Measurements from ENCODE around the gene ZIC4.

ZIC4 gene

DNA sequence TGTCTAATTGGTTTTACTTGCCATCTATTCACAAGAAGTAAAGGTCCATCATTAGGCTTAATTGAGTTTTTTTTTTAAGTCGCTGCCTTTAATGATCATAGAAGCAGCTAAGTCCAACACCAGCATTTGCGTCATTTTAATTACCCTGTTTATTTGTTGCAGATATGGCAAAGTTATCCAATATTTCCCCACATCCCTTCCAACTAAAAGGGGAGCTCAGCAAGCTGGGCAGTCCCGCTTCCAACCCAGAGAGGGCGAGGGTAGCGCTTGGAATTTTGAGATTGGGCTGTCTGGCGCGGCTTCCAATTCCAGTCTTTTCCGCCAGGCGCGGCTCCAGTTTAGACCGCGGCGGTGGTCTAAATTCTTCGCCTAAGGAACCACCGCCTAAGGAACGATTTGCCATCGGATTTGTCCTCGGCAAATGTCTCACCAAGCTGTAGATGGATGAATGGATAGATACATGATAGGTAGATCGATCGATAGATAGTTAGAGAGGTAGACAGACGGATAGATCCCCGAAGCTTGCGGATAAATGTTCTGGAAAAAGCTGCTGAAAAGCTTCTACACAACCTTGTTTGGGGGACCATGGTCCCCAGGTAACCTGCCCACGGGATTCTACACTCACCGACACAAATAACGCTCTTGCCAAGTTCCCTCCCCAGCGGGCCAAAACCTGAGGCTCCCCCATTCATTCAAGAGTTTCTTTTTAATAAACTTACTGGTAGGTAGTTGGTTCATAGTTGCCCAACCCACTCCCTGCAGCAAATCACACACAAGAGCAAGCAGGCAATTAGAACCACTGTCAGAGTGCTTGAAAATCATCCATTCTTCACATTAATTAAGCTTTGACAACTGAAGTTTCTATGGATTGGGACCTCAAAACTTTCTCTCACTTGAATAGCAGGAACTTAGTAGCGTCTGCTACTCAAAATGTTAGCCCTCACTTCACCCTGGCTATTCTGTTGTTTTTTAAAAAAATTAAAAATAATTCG, 49.1 kb downstream of the ZIC4 start:
- Histone ChIP-seq H3K4me1 (ENCODE audit: control insufficient read depth, insufficient read depth, low read length) (peaks cover 5% of the 10 kb centered on the region), H3K9me3 (ENCODE audit: control insufficient read depth in 2 of 2, low read length in 2 of 2) (peaks cover 0 to 5% of the 10 kb centered on the region in 2 donors), H3K36me3 (ENCODE audit: control insufficient read depth in 2 of 2, insufficient read depth in 2 of 2, low read length in 2 of 2) (no peaks in the 10 kb centered on the region), H3K9ac (ENCODE audit: low read length in 2 of 2) (no peak overlapping the region), H3K27ac (ENCODE audit: low read length) (no peak overlapping the region), H3K4me3 (ENCODE audit: low read length in 2 of 2) (no peak overlapping the region), H3K27me3 (ENCODE audit: control insufficient read depth in 1 of 2, insufficient read depth in 2 of 2, low read length in 2 of 2) (peaks cover 76 to 85% of the 10 kb centered on the region in 2 donors)

DNA sequence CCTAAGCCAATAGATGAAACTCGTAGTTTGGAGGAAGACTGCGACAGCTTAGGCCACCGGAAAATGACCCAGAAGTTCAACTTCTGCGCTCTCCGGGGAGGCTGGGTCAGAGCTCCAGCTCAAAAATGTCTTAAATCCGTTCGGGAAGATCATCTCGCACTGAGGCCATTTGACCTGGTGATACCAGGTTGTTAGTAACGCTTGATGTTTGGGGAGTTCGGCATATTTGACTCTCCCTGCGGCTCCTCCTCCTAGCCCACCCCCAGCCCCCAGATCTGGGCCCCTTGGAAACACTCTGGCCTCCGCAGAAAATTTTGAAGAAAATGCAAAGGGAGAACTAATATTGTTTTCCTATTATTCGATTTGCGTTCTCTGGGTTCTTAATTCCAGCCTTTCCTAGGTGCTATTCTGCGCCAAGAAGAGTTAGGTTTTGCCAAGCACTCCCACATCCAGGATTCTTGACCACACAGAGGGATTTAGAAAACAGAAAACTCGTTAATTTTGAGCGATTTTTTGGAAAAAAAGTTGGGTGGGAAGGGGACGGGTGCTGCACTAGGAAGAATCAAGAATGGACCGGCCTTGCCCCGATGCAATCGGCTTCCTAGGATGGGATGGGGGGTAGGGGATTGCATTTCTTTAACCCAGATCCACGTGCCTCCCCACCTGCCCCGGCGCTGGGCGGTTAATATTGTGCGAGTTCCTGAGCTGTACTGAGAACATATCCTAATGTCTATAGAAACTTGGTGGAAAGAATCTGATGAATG, 50.0 kb downstream of the ZIC4 start:
- Histone ChIP-seq H3K9ac (ENCODE audit: low read length in 2 of 2) (no peak overlapping the region), H3K27ac (ENCODE audit: low read length) (no peak overlapping the region), H3K4me1 (ENCODE audit: control insufficient read depth, insufficient read depth, low read length) (peaks cover 5% of the 10 kb centered on the region), H3K9me3 (ENCODE audit: control insufficient read depth in 2 of 2, low read length in 2 of 2) (peaks cover 0 to 5% of the 10 kb centered on the region in 2 donors), H3K36me3 (ENCODE audit: control insufficient read depth in 2 of 2, insufficient read depth in 2 of 2, low read length in 2 of 2) (no peaks in the 10 kb centered on the region), H3K4me3 (ENCODE audit: low read length in 2 of 2) (no peak overlapping the region), H3K27me3 (ENCODE audit: control insufficient read depth in 1 of 2, insufficient read depth in 2 of 2, low read length in 2 of 2) (peaks cover 69 to 79% of the 10 kb centered on the region in 2 donors)

DNA sequence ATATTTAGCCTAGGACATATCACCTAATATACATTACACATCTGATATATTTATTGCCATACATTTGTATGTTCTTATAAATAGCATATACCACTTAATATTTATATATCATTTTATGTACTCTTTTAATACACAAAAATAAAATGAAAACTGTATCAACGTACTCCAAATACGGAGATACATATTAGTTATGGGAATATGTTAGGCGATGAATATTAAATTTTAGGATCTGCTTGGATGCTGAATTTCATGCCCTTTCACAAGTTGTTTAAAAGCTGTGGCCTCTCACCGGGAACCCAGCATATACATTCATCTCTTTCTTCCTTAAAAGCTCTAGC, 50.6 kb downstream of the ZIC4 start:
- Histone ChIP-seq H3K4me3 (ENCODE audit: low read length in 2 of 2) (no peak overlapping the region), H3K4me1 (ENCODE audit: control insufficient read depth, insufficient read depth, low read length) (peaks cover 2% of the 10 kb centered on the region), H3K9me3 (ENCODE audit: control insufficient read depth in 2 of 2, low read length in 2 of 2) (peaks cover 0 to 5% of the 10 kb centered on the region in 2 donors), H3K36me3 (ENCODE audit: control insufficient read depth in 2 of 2, insufficient read depth in 2 of 2, low read length in 2 of 2) (no peaks in the 10 kb centered on the region), H3K27ac (ENCODE audit: low read length) (no peak overlapping the region), H3K27me3 (ENCODE audit: control insufficient read depth in 1 of 2, insufficient read depth in 2 of 2, low read length in 2 of 2) (peaks cover 63 to 73% of the 10 kb centered on the region in 2 donors), H3K9ac (ENCODE audit: low read length in 2 of 2) (no peak overlapping the region)

DNA sequence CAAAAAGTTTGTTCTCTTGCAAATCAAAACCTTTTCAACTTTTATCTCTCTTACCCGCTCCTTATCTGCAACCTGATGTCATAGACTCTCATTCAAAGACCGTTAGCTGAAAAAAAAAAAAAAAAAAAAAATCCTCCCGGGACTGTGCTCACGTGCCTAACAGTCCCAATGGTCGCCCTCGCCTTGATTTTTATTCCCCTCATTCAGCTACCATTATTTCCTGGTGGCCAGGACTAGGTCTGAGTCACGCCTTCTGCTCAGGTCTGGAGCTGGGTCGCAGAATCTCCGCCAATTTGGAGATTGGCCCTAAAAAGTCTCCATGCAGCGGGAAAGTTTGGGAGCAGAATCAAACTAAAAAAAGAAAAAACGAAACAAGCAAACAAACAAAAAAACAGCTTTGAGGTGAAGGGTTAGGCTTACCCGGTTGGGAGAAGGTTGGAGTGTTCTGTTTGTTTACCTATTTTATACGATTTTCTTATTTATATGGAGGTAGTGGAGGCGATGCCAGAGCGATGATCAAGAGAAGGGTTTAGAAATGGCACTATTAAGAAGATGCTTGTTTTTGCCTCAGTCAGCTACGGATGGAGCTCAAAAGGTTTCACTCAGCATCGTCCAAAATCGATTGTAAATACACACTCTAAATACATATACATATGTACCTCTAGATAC, 51.1 kb downstream of the ZIC4 start:
- Histone ChIP-seq H3K9me3 (ENCODE audit: control insufficient read depth in 2 of 2, low read length in 2 of 2) (peaks cover 0 to 5% of the 10 kb centered on the region in 2 donors), H3K4me3 (ENCODE audit: low read length in 2 of 2) (no peak overlapping the region), H3K36me3 (ENCODE audit: control insufficient read depth in 2 of 2, insufficient read depth in 2 of 2, low read length in 2 of 2) (no peaks in the 10 kb centered on the region), H3K27ac (ENCODE audit: low read length) (no peak overlapping the region), H3K27me3 (ENCODE audit: control insufficient read depth in 1 of 2, insufficient read depth in 2 of 2, low read length in 2 of 2) (peaks cover 58 to 71% of the 10 kb centered on the region in 2 donors), H3K9ac (ENCODE audit: low read length in 2 of 2) (no peak overlapping the region), H3K4me1 (ENCODE audit: control insufficient read depth, insufficient read depth, low read length) (peaks cover 2% of the 10 kb centered on the region)

DNA sequence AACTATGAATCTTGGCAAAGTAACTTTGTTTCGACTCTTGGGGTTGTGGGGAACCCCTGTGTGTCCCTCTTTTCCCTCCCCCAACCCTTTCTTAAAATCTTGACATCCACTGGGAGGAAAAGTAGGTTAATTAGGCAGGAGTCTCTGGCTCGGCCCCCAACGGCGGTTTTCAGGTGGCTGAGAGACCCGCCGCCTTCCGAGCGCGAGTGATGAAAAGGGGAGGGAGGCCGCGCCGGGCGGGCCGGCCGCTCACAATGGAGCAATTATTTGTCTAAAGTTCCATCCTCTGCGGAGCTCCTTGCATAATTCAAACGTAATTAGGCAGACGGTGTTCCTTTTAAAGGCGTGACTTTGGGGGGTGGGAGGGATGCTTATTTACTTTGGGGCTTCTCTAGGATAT, 51.7 kb downstream of the ZIC4 start:
- Histone ChIP-seq H3K27me3 (ENCODE audit: control insufficient read depth in 1 of 2, insufficient read depth in 2 of 2, low read length in 2 of 2) (peaks cover 52 to 65% of the 10 kb centered on the region in 2 donors), H3K4me3 (ENCODE audit: low read length in 2 of 2) (no peak overlapping the region), H3K9ac (ENCODE audit: low read length in 2 of 2) (no peak overlapping the region)

DNA sequence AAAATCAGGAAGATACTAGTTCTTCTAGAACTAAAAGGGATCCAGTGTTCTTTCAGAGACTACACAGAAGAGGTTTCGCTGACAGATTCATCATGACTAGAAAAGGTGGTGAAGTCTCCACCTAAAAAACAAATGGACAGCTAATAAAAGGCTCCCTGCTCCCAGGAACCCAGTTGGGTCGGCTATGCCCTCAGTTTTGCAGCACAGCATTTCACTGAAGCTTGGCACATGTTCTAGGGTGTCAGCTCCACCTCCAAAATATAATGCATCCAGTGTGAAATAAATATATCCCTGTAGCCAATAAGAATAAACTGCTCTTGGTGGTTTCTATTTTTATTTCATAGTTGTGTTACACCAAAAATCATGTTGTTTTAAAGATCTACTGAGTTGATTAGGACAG, 55.0 kb downstream of the ZIC4 start:
- no peaks in the 10 kb centered on the region for H3K9me3 ChIP-seq (ENCODE audit: control insufficient read depth in 2 of 2, low read length in 2 of 2)
- H3K4me3 ChIP-seq (ENCODE audit: low read length in 2 of 2) = no peak overlapping the region
- H3K4me1 ChIP-seq (ENCODE audit: control insufficient read depth, insufficient read depth, low read length) = no peaks in the 10 kb centered on the region
- no peaks in the 10 kb centered on the region for H3K36me3 ChIP-seq (ENCODE audit: control insufficient read depth in 2 of 2, insufficient read depth in 2 of 2, low read length in 2 of 2)
- no peak overlapping the region for H3K27ac ChIP-seq (ENCODE audit: low read length)
- H3K9ac ChIP-seq (ENCODE audit: low read length in 2 of 2) = no peak overlapping the region
- H3K27me3 ChIP-seq (ENCODE audit: control insufficient read depth in 1 of 2, insufficient read depth in 2 of 2, low read length in 2 of 2) = peaks cover 23 to 33% of the 10 kb centered on the region in 2 donors

More for the DNA sequence above, 51.7 kb downstream of the ZIC4 start:
- H3K36me3 ChIP-seq (ENCODE audit: control insufficient read depth in 2 of 2, insufficient read depth in 2 of 2, low read length in 2 of 2) = no peaks in the 10 kb centered on the region
- no peak overlapping the region for H3K27ac ChIP-seq (ENCODE audit: low read length)
- peaks cover 2% of the 10 kb centered on the region for H3K4me1 ChIP-seq (ENCODE audit: control insufficient read depth, insufficient read depth, low read length)
- peaks cover 0 to 5% of the 10 kb centered on the region in 2 donors for H3K9me3 ChIP-seq (ENCODE audit: control insufficient read depth in 2 of 2, low read length in 2 of 2)

DNA sequence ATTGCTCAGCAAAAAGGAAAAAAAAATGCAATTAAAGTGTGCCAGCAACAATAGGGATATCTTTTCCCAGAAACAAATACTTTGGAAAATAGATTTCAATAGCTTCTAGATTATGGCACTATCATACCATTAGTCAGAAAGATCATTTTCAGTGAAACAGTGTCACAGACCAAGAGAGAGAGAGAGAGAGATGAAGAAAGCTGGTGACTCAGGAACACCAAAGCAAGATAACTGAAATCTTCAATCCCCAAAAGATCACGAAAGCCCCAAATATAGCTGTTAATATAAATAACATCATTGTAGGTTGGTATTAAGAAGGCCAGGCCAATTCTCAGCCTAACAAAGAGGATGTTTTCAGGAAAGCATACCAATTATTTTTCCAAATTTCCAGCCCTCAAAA, 57.4 kb downstream of the ZIC4 start:
- Histone ChIP-seq H3K36me3 (ENCODE audit: control insufficient read depth in 2 of 2, insufficient read depth in 2 of 2, low read length in 2 of 2) (no peaks in the 10 kb centered on the region), H3K4me1 (ENCODE audit: control insufficient read depth, insufficient read depth, low read length) (no peaks in the 10 kb centered on the region), H3K9me3 (ENCODE audit: control insufficient read depth in 2 of 2, low read length in 2 of 2) (no peaks in the 10 kb centered on the region), H3K27me3 (ENCODE audit: control insufficient read depth in 1 of 2, insufficient read depth in 2 of 2, low read length in 2 of 2) (peaks cover 2 to 10% of the 10 kb centered on the region in 2 donors), H3K9ac (ENCODE audit: low read length in 2 of 2) (no peak overlapping the region), H3K27ac (ENCODE audit: low read length) (no peak overlapping the region), H3K4me3 (ENCODE audit: low read length in 2 of 2) (no peak overlapping the region)

DNA sequence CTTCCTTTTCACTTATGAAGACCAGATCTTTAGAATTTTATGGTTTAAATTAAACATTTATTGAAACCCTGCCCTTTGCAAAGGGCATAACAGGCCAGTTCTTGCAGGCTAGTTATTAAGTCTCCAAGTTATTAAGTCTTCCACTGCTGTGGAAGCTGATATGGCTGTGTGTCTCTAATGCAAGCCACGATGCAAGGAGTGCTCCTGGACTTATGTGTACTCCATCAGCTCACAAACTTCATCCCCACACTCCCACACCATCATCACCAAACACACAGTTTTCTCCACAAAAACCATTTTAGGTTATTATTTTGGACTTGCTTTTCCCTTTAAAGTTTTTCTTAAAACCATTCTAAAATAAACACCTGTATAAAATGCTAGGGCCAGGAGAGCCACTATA, 62.4 kb downstream of the ZIC4 start:
- no peak overlapping the region for H3K9ac ChIP-seq (ENCODE audit: low read length in 2 of 2)
- no peak overlapping the region for H3K4me3 ChIP-seq (ENCODE audit: low read length in 2 of 2)
- no peaks in the 10 kb centered on the region for H3K4me1 ChIP-seq (ENCODE audit: control insufficient read depth, insufficient read depth, low read length)
- H3K36me3 ChIP-seq (ENCODE audit: control insufficient read depth in 2 of 2, insufficient read depth in 2 of 2, low read length in 2 of 2) = no peaks in the 10 kb centered on the region
- no peaks in the 10 kb centered on the region for H3K9me3 ChIP-seq (ENCODE audit: control insufficient read depth in 2 of 2, low read length in 2 of 2)
- no peak overlapping the region for H3K27ac ChIP-seq (ENCODE audit: low read length)
- H3K27me3 ChIP-seq (ENCODE audit: control insufficient read depth in 1 of 2, insufficient read depth in 2 of 2, low read length in 2 of 2) = no peaks in the 10 kb centered on the region

DNA sequence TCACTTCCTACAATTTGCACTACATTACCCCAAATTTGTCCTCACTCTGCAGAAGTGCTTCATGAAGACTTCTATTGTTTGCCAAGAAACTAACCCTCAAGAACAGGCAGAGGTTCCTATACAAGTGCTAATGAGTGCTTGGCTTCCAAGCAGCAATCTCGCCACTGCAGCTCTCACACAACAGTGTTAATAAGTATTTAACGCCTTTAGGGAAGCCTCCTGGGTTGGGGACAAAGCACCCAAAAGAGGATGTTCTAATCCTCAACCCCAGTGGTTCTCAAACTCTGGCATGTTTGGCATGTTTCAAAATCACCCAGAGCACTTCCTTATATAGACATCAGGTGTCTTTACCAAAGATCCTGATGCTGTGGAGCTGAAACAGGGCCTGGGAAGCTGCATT, 64.6 kb downstream of the ZIC4 start:
- no peak overlapping the region for H3K27ac ChIP-seq (ENCODE audit: low read length)
- no peaks in the 10 kb centered on the region for H3K27me3 ChIP-seq (ENCODE audit: control insufficient read depth in 1 of 2, insufficient read depth in 2 of 2, low read length in 2 of 2)
- H3K9ac ChIP-seq (ENCODE audit: low read length in 2 of 2) = no peak overlapping the region
- no peak overlapping the region for H3K4me3 ChIP-seq (ENCODE audit: low read length in 2 of 2)
- no peaks in the 10 kb centered on the region for H3K9me3 ChIP-seq (ENCODE audit: control insufficient read depth in 2 of 2, low read length in 2 of 2)
- no peaks in the 10 kb centered on the region for H3K36me3 ChIP-seq (ENCODE audit: control insufficient read depth in 2 of 2, insufficient read depth in 2 of 2, low read length in 2 of 2)
- H3K4me1 ChIP-seq (ENCODE audit: control insufficient read depth, insufficient read depth, low read length) = no peaks in the 10 kb centered on the region

DNA sequence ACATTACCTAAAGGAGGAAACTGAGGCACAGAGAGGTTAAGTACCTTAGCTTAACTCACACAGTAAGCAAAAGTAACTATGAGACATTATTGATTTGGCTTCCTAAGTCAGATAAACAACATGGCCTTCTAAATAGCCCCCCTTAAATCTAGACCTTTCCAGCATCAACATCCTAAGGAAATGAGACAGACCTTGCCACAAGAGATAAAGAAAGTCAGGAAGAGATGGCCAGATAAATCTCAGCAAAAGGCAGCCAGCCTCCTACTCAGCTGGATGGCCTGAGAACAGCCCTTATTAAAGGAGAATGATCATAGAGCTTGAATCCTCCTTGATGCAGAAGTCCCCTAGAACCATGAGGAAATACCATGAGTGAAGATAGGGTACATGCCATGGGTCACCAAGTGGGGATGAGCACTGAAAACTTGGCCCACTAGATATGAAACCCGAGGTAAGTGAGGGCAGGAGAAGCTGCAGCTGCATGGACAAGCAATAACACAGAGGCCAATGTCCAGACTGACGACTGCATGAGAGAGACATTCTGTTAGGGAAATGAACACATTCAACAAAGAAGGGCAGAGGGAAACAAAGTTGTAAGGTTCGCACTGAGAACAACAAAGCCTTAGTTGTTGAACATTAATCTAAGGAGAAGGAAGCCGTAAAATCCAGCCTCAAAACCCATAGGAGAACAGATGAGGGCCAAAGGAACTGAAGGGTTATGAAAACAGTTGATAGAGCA, 69.6 kb downstream of the ZIC4 start:
- H3K27me3 ChIP-seq (ENCODE audit: control insufficient read depth in 1 of 2, insufficient read depth in 2 of 2, low read length in 2 of 2) = no peaks in the 10 kb centered on the region
- H3K36me3 ChIP-seq (ENCODE audit: control insufficient read depth in 2 of 2, insufficient read depth in 2 of 2, low read length in 2 of 2) = no peaks in the 10 kb centered on the region
- H3K4me1 ChIP-seq (ENCODE audit: control insufficient read depth, insufficient read depth, low read length) = no peaks in the 10 kb centered on the region
- no peak overlapping the region for H3K27ac ChIP-seq (ENCODE audit: low read length)
- H3K9me3 ChIP-seq (ENCODE audit: control insufficient read depth in 2 of 2, low read length in 2 of 2) = no peaks in the 10 kb centered on the region
- no peak overlapping the region for H3K4me3 ChIP-seq (ENCODE audit: low read length in 2 of 2)
- no peak overlapping the region for H3K9ac ChIP-seq (ENCODE audit: low read length in 2 of 2)

Measured in stomach smooth muscle (tissue), 2 donors.